MCF 10A (cell line): ENCODE measurements around the gene SSTR5. TPM values are rescaled to one million over a fixed set of nuclear protein-coding genes. Genes with fewer than 3 reads are reported as not detected.

Source experiments
- BruUV-seq: library from RNA; stranded (reverse); fragments of 400-500 nt; replicated peaks from 2 replicates; lab custom pipeline; 2021; lab: Mats Ljungman, UMichigan
- CTCF ChIA-PET: fragments of 300-600 bp; sonication (Branson Sonifier 250); formaldehyde crosslinking; extraction: SDS; loops from one replicate; lab custom pipeline; 2021; ENCODE audit warnings: antibody characterized with exemption, inconsistent platforms; lab: Yijun Ruan, JAX
- POLR2A ChIA-PET: fragments of 300-600, 350-650 bp; sonication (Branson Sonifier 250); formaldehyde crosslinking; extraction: SDS; loops from one replicate; lab custom pipeline; 2020; ENCODE audit warnings: antibody characterized with exemption, inconsistent platforms; lab: Yijun Ruan, JAX
- DNase-seq: peaks from one replicate; pipeline ENCODE4 v3.0.0-alpha.2; 2018; ENCODE audit not compliant: unreplicated experiment
- H3K27ac Mint-ChIP-seq: one replicate; pipeline ENCODE4 v1.8.0; 2022; ENCODE audit warnings: mild to moderate bottlenecking, low read depth, mixed read lengths; ENCODE audit not compliant: unreplicated experiment
- H3K27me3 Mint-ChIP-seq: one replicate; pipeline ENCODE4 v1.8.0; 2022; ENCODE audit warnings: mixed read lengths; ENCODE audit not compliant: insufficient read depth, unreplicated experiment
- H3K36me3 Mint-ChIP-seq: one replicate; pipeline ENCODE4 v1.8.0; 2022; ENCODE audit warnings: mild to moderate bottlenecking, moderate library complexity, mixed read lengths; ENCODE audit not compliant: insufficient read depth, unreplicated experiment
- H3K4me1 Mint-ChIP-seq: one replicate; pipeline ENCODE4 v1.8.0; 2022; ENCODE audit warnings: mixed read lengths; ENCODE audit not compliant: insufficient read depth, unreplicated experiment
- H3K4me3 Mint-ChIP-seq: one replicate; pipeline ENCODE4 v1.8.0; 2022; ENCODE audit warnings: mild to moderate bottlenecking, moderate library complexity, mixed read lengths; ENCODE audit not compliant: unreplicated experiment
- H3K9me3 Mint-ChIP-seq: one replicate; pipeline ENCODE4 v1.8.0; 2022; ENCODE audit warnings: mixed read lengths; ENCODE audit not compliant: unreplicated experiment
- CTCF ChIP-seq: fragments of 200-600 bp; IDR thresholded peaks from one replicate; pipeline ENCODE4 v1.8.0; 2022; ENCODE audit warnings: antibody characterized with exemption, mild to moderate bottlenecking; ENCODE audit not compliant: unreplicated experiment
- intact Hi-C: fragments of 100-400 bp; cut with micrococcal nuclease; formaldehyde crosslinking; loops from 2 replicates; pipeline ENCODE4 v1.14.1; 2022
- total RNA-seq: library from RNA; stranded (reverse); gene quantifications from 2 replicates; pipeline ENCODE4 v1.2.3, GENCODE V29; 2022

Gene SSTR5
- total RNA-seq, 1 experiment from 2014 or later: not detected

GRCh38 chr16:1112506-1113184 is 40.1 kb downstream of the SSTR5 start:
- CTCF ChIA-PET: interaction anchor here (0.6 to 1.9 kb wide), 2 partner anchors 81 to 169 kb away, joined by 3 to 5 read pairs; no protein-coding TSS in a partner anchor
- no peak for TF ChIP-seq CTCF
- H3K27me3 Mint-ChIP-seq: peaks cover 36% of the 10 kb centered on the region
- DNase-seq: no peak
- no TSS peak for BruUV-seq
- H3K27ac Mint-ChIP-seq: no peak overlapping the region
- H3K9me3 Mint-ChIP-seq: no peaks in the 10 kb centered on the region
- H3K36me3 Mint-ChIP-seq: no peaks in the 10 kb centered on the region
- no peaks in the 10 kb centered on the region for H3K4me1 Mint-ChIP-seq
- POLR2A ChIA-PET: interaction anchor here (0.5 kb wide), 1 partner anchor 56 kb away, joined by 3 read pairs; no protein-coding TSS in a partner anchor
- intact Hi-C loops: no loop called here
- no peak overlapping the region for H3K4me3 Mint-ChIP-seq

- Mint-ChIP-seq H3K4me3 (no peak overlapping the region), H3K9me3 (no peaks in the 10 kb centered on the region), H3K27ac (no peak overlapping the region), H3K36me3 (no peaks in the 10 kb centered on the region), H3K27me3 (peaks cover 28% of the 10 kb centered on the region), H3K4me1 (no peaks in the 10 kb centered on the region)
- ChIA-PET POLR2A (interaction anchor here (0.5 kb wide), 1 partner anchor 55 kb away, joined by 3 read pairs; no protein-coding TSS in a partner anchor), CTCF (interaction anchor here (0.6 kb wide), 1 partner anchor 103 kb away, joined by 3 read pairs; no protein-coding TSS in a partner anchor)
- TF ChIP-seq CTCF: no peak
- no peak for DNase-seq
- BruUV-seq: no TSS peak
- intact Hi-C loops: no loop called here
Measured at GRCh38 chr16:1113489-1113888, 40.9 kb downstream of the SSTR5 start.

GRCh38 chr16:1113889-1114526 is 41.5 kb downstream of the SSTR5 start:
- no peaks in the 10 kb centered on the region for H3K4me1 Mint-ChIP-seq
- no TSS peak for BruUV-seq
- H3K36me3 Mint-ChIP-seq: no peaks in the 10 kb centered on the region
- intact Hi-C loops: no loop called here
- TF ChIP-seq CTCF: no peak
- ChIA-PET POLR2A (no interaction called here), CTCF (interaction anchor here (0.6 kb wide), 1 partner anchor 103 kb away, joined by 3 read pairs; no protein-coding TSS in a partner anchor)
- H3K4me3 Mint-ChIP-seq: no peak overlapping the region
- H3K27me3 Mint-ChIP-seq: peaks cover 22% of the 10 kb centered on the region
- no peaks in the 10 kb centered on the region for H3K9me3 Mint-ChIP-seq
- no peak overlapping the region for H3K27ac Mint-ChIP-seq
- DNase-seq: no peak

GRCh38 chr16:1116693-1117077 is 44.1 kb downstream of the SSTR5 start:
- Mint-ChIP-seq H3K9me3 (no peaks in the 10 kb centered on the region), H3K27me3 (no peaks in the 10 kb centered on the region), H3K4me1 (no peaks in the 10 kb centered on the region), H3K36me3 (no peaks in the 10 kb centered on the region), H3K27ac (no peak overlapping the region), H3K4me3 (no peak overlapping the region)
- intact Hi-C loops: no loop called here
- no TSS peak for BruUV-seq
- ChIA-PET CTCF (no interaction called here), POLR2A (no interaction called here)
- no peak for DNase-seq
- TF ChIP-seq CTCF: no peak
